Prostate gland (tissue), 2 donors: ENCODE results near the gene GBP7. TPM values are rescaled to one million over a fixed set of nuclear protein-coding genes. Genes with fewer than 3 reads are reported as not detected.

Experiments
- DNase-seq: peaks from one replicate; pipeline ENCODE4 v3.0.0-alpha.2; 2019; ENCODE audit warnings: low spot score
- H3K27ac ChIP-seq, 2 donors: fragments of 200-600 bp; sonication (generic); 2 replicates each; pipeline ENCODE4 v1.5.1; 2017 to 2019
- H3K27me3 ChIP-seq: fragments of 200-600 bp; sonication (generic); replicated peaks from 2 replicates; pipeline ENCODE4 v1.5.1; 2019; ENCODE audit not compliant: insufficient read depth
- H3K36me3 ChIP-seq, 2 donors: fragments of 200-600 bp; sonication (generic); 1 replicate in 1 of 2; 2 replicates in 1 of 2; pipeline versions ENCODE4 v1.5.1 to v1.8.1; 2017 to 2019
- H3K4me1 ChIP-seq: fragments of 200-600 bp; sonication (generic); replicated peaks from 2 replicates; pipeline ENCODE4 v1.5.1; 2019
- H3K4me3 ChIP-seq, 2 donors: fragments of 200-600 bp; sonication (generic); 2 replicates each; pipeline ENCODE4 v1.5.1; 2017 to 2019
- H3K9me3 ChIP-seq: fragments of 200-600 bp; sonication (generic); 2 replicates; pipeline ENCODE4 v1.5.1; 2017
- POLR2A ChIP-seq: fragments of 450-650 bp; IDR thresholded peaks from one replicate; pipeline ENCODE4 v1.6.1; 2016; ENCODE audit warnings: antibody characterized with exemption, mild to moderate bottlenecking
- POLR2AphosphoS5 ChIP-seq: sonication (generic); formaldehyde crosslinking; IDR thresholded peaks from one replicate; pipeline ENCODE4 v1.6.1; 2017; ENCODE audit warnings: antibody characterized with exemption
- intact Hi-C: fragments of 100-400 bp; cut with DNase I; formaldehyde crosslinking; loops from one replicate; pipeline ENCODE4 v1.14.2; 2022
- total RNA-seq, 2 donors: library from RNA; depleted of rRNA; stranded (reverse); fragments of >200 nt; gene quantifications; one replicate each; pipeline ENCODE4 v1.1.0, GENCODE V29; 2016
- TF ChIP-seq, protein P1 (sequence below), 4 experiments: fragments of 200-600 bp in 2 of 4; fragments of 450-650 bp in 2 of 4; sonication (generic) in 2 of 4; IDR thresholded peaks; 1 replicate in 3 of 4; 2 replicates in 1 of 4; pipeline ENCODE4 v1.5.1; 2016 to 2019; ENCODE audit warnings: antibody characterized with exemption in 4 of 4, mild to moderate bottlenecking in 2 of 4, moderate library complexity in 2 of 4

The GBP7 gene
- total RNA-seq, 2 donors from 2014 or later = not detected

DNA sequence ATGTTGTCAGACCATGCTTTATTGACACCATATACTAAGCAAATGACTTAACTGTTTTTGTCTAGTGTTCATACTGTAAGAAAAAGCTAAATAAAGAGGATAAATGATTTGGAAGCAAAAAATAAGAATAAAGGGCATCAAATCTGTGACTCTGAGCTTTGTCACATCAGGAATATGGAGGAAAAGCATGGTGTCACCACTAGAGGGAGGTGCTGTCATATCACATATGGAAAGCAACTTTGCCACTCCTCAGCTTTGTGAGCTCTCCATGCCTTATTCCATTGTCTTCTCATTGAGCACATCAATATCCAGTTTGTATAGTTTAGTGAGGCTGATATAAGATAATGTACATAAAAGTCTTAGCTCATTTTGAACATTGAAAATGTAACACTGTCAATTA is 90.0 kb downstream of the GBP7 start:
- TF ChIP-seq POLR2A (no peak), POLR2AphosphoS5 (no peak)
- TF ChIP-seq, protein P1, sequence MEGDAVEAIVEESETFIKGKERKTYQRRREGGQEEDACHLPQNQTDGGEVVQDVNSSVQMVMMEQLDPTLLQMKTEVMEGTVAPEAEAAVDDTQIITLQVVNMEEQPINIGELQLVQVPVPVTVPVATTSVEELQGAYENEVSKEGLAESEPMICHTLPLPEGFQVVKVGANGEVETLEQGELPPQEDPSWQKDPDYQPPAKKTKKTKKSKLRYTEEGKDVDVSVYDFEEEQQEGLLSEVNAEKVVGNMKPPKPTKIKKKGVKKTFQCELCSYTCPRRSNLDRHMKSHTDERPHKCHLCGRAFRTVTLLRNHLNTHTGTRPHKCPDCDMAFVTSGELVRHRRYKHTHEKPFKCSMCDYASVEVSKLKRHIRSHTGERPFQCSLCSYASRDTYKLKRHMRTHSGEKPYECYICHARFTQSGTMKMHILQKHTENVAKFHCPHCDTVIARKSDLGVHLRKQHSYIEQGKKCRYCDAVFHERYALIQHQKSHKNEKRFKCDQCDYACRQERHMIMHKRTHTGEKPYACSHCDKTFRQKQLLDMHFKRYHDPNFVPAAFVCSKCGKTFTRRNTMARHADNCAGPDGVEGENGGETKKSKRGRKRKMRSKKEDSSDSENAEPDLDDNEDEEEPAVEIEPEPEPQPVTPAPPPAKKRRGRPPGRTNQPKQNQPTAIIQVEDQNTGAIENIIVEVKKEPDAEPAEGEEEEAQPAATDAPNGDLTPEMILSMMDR (IDR thresholded peaks at IDR 0.05) = peak in 1 of 4 experiments; percentile 51
- Histone ChIP-seq H3K4me3 (no peak overlapping the region), H3K27ac (no peak overlapping the region), H3K36me3 (no peaks in the 10 kb centered on the region), H3K27me3 (no peaks in the 10 kb centered on the region), H3K9me3 (no peaks in the 10 kb centered on the region), H3K4me1 (no peaks in the 10 kb centered on the region)
- intact Hi-C loops = loop anchor here (10.0 kb wide), 1 partner anchor 279 kb away; the partner anchor contains the start of gene GBP6
- DNase-seq = no peak

Other genes with a start within 250 kb of the GBP7 start
- 10 to 100 TPM; 21.8 to 26.1 TPM for gene KYAT3, start 183.4 kb downstream of the GBP7 start, total RNA-seq
- 10 to 100 TPM; 14.9 to 36.9 TPM for gene RBMXL1, start 183.4 kb downstream of the GBP7 start, total RNA-seq
- gene GBP3, start 153.1 kb downstream of the GBP7 start, total RNA-seq = 10 to 100 TPM; 15.8 to 32.7 TPM
- gene GBP1, start 110.8 kb downstream of the GBP7 start, total RNA-seq = 10 to 100 TPM in 1 of 2 donors, 1 to 10 TPM in 1; 9.1 to 13.9 TPM
- 10 to 100 TPM; 34.8 to 66.4 TPM for gene GBP2, start 49.9 kb downstream of the GBP7 start, total RNA-seq
- gene GBP4, start 22.9 kb upstream of the GBP7 start, total RNA-seq = 1 to 10 TPM; 6.0 to 6.1 TPM
- 1 to 10 TPM in 1 of 2 donors, under 1 TPM in 1; 0.23 to 5.8 TPM for gene GBP5, start 96.9 kb upstream of the GBP7 start, total RNA-seq
- not detected for gene GBP6, start 188.1 kb upstream of the GBP7 start, total RNA-seq